HepG2 (cell line): ENCODE measurements around the gene PCIF1. TPM values are rescaled to one million over a fixed set of nuclear protein-coding genes. Genes with fewer than 3 reads are reported as not detected.
A peak's percentile ranks its signal among the peaks of the same experiment; 100 is the strongest.

Experiments used
- CCDC6 ChIP-seq: sonication (generic); formaldehyde crosslinking; IDR thresholded peaks from 2 replicates; pipeline ENCODE4 v1.8.1; 2022; ENCODE audit warnings: mild to moderate bottlenecking, missing genetic modification reagents, moderate library complexity
- ERF ChIP-seq: IDR thresholded peaks from 2 replicates; pipeline ENCODE4 v1.6.1; 2018; ENCODE audit warnings: missing biosample characterization, missing genetic modification reagents
- FOXA1 ChIP-seq, 2 experiments: fragments of 450-650 bp in 1 of 2; sonication (generic) in 1 of 2; formaldehyde crosslinking in 1 of 2; IDR thresholded peaks; 2 replicates each; pipeline versions ENCODE4 v1.4.0 to v1.6.1; 2016 to 2020; ENCODE audit warnings: missing genetic modification reagents in 1 of 2
- GTF2F1 ChIP-seq: fragments of 150-350 bp; IDR thresholded peaks from 2 replicates; pipeline ENCODE4 v1.6.1; 2014; ENCODE audit warnings: low read length
- KDM6A ChIP-seq: IDR thresholded peaks from 2 replicates; pipeline ENCODE4 v1.6.1; 2016; ENCODE audit warnings: low read depth
- KLF11 ChIP-seq: IDR thresholded peaks from 2 replicates; pipeline ENCODE4 v1.6.1; 2016; ENCODE audit warnings: missing compliant biosample characterization
- MED1 ChIP-seq: sonication (generic); formaldehyde crosslinking; IDR thresholded peaks from 2 replicates; pipeline ENCODE4 v1.4.0; 2020; ENCODE audit warnings: missing genetic modification reagents
- NCOR1 ChIP-seq: fragments of 200-600 bp; sonication (generic); IDR thresholded peaks from 2 replicates; pipeline ENCODE4 v1.7.0; 2017; ENCODE audit warnings: antibody characterized with exemption, low read length, borderline replicate concordance
- NR1H2 ChIP-seq: sonication (generic); formaldehyde crosslinking; IDR thresholded peaks from 2 replicates; pipeline ENCODE4 v1.8.1; 2022; ENCODE audit warnings: low read depth, missing genetic modification reagents, borderline replicate concordance
- PAX8 ChIP-seq: sonication (generic); formaldehyde crosslinking; IDR thresholded peaks from 2 replicates; pipeline ENCODE4 v1.8.0; 2022; ENCODE audit warnings: mild to moderate bottlenecking, missing genetic modification reagents, borderline replicate concordance
- PHB2 ChIP-seq: fragments of 450-650 bp; IDR thresholded peaks from 2 replicates; pipeline ENCODE4 v1.6.1; 2018; ENCODE audit not compliant: partially characterized antibody
- PTBP1 ChIP-seq: fragments of 200-400 bp; formaldehyde crosslinking; IDR thresholded peaks from 2 replicates; pipeline ENCODE4 v1.6.1; 2018; ENCODE audit warnings: low read length, low read depth; ENCODE audit not compliant: poor library complexity, severe bottlenecking
- RFXAP ChIP-seq: sonication (generic); formaldehyde crosslinking; IDR thresholded peaks from 2 replicates; pipeline ENCODE4 v1.4.0; 2020; ENCODE audit warnings: missing genetic modification reagents, borderline replicate concordance
- YEATS2 ChIP-seq: sonication (generic); formaldehyde crosslinking; IDR thresholded peaks from 2 replicates; pipeline ENCODE4 v1.4.0; 2020; ENCODE audit warnings: missing genetic modification reagents, borderline replicate concordance
- ZNF235 ChIP-seq: sonication (generic); formaldehyde crosslinking; IDR thresholded peaks from 2 replicates; pipeline ENCODE4 v1.8.1; 2023; ENCODE audit warnings: mild to moderate bottlenecking, missing genetic modification reagents, borderline replicate concordance
- ZNF367 ChIP-seq: sonication (generic); formaldehyde crosslinking; IDR thresholded peaks from 2 replicates; pipeline ENCODE4 v1.4.0; 2020; ENCODE audit warnings: missing genetic modification reagents, borderline replicate concordance
- ZNF44 ChIP-seq: sonication (generic); formaldehyde crosslinking; IDR thresholded peaks from 2 replicates; pipeline ENCODE4 v1.5.1; 2020; ENCODE audit warnings: mild to moderate bottlenecking, missing genetic modification reagents
- ZNF564 ChIP-seq: sonication (generic); formaldehyde crosslinking; IDR thresholded peaks from 2 replicates; pipeline ENCODE4 v1.8.1; 2023; ENCODE audit warnings: mild to moderate bottlenecking, missing genetic modification reagents
- ZNF792 ChIP-seq: IDR thresholded peaks from 2 replicates; pipeline ENCODE4 v1.6.1; 2016
- polyA plus RNA-seq, 8 experiments: library from polyadenylated mRNA; depleted of rRNA in 3 of 8; stranded (reverse) in 7 of 8; unstranded in 1 of 8; fragments of >200 nt; fragmentation: Illumina TruSeq in 4 of 8; extraction: Trizol in 4 of 8; gene quantifications; 2 replicates each; pipeline versions ENCODE4 v1.2.1 to v1.2.3, GENCODE V29; 2011 to 2016; ENCODE audit warnings: low read depth in 4 of 8, missing spikeins in 1 of 8, mixed read lengths in 1 of 8; ENCODE audit not compliant: insufficient read depth in 1 of 8
- total RNA-seq, 5 experiments: library from RNA; depleted of rRNA; stranded (reverse); fragments of >200 nt; fragmentation: Illumina TruSeq; extraction: Trizol; gene quantifications; 2 replicates each; pipeline ENCODE4 v1.2.3, GENCODE V29; 2016; ENCODE audit warnings: low read depth in 1 of 5
- TF ChIP-seq, protein P1 (sequence below): sonication (generic); formaldehyde crosslinking; IDR thresholded peaks from 2 replicates; pipeline ENCODE4 v1.4.0; 2020; ENCODE audit warnings: missing genetic modification reagents
- TF ChIP-seq, protein P2 (sequence below): sonication (generic); formaldehyde crosslinking; IDR thresholded peaks from 2 replicates; pipeline ENCODE4 v1.5.0; 2020; ENCODE audit warnings: missing genetic modification reagents
- TF ChIP-seq, protein P3 (sequence below): sonication (generic); formaldehyde crosslinking; IDR thresholded peaks from 2 replicates; pipeline ENCODE4 v1.4.0; 2020; ENCODE audit warnings: missing genetic modification reagents

PCIF1 gene
- total and polyA plus RNA-seq, 2 of the 13 experiments (the other 11 are each of a cell fraction or from before 2014, with no cell fraction given) = 20.9 to 24.4 TPM

GRCh38 chr20:45909817-45910669 lies 24.4 kb upstream of the PCIF1 start (continued):
- TF ChIP-seq, protein P1, sequence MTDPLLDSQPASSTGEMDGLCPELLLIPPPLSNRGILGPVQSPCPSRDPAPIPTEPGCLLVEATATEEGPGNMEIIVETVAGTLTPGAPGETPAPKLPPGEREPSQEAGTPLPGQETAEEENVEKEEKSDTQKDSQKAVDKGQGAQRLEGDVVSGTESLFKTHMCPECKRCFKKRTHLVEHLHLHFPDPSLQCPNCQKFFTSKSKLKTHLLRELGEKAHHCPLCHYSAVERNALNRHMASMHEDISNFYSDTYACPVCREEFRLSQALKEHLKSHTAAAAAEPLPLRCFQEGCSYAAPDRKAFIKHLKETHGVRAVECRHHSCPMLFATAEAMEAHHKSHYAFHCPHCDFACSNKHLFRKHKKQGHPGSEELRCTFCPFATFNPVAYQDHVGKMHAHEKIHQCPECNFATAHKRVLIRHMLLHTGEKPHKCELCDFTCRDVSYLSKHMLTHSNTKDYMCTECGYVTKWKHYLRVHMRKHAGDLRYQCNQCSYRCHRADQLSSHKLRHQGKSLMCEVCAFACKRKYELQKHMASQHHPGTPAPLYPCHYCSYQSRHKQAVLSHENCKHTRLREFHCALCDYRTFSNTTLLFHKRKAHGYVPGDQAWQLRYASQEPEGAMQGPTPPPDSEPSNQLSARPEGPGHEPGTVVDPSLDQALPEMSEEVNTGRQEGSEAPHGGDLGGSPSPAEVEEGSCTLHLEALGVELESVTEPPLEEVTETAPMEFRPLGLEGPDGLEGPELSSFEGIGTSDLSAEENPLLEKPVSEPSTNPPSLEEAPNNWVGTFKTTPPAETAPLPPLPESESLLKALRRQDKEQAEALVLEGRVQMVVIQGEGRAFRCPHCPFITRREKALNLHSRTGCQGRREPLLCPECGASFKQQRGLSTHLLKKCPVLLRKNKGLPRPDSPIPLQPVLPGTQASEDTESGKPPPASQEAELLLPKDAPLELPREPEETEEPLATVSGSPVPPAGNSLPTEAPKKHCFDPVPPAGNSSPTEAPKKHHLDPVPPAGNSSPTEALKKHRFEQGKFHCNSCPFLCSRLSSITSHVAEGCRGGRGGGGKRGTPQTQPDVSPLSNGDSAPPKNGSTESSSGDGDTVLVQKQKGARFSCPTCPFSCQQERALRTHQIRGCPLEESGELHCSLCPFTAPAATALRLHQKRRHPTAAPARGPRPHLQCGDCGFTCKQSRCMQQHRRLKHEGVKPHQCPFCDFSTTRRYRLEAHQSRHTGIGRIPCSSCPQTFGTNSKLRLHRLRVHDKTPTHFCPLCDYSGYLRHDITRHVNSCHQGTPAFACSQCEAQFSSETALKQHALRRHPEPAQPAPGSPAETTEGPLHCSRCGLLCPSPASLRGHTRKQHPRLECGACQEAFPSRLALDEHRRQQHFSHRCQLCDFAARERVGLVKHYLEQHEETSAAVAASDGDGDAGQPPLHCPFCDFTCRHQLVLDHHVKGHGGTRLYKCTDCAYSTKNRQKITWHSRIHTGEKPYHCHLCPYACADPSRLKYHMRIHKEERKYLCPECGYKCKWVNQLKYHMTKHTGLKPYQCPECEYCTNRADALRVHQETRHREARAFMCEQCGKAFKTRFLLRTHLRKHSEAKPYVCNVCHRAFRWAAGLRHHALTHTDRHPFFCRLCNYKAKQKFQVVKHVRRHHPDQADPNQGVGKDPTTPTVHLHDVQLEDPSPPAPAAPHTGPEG (CRISPR knock-in tag) = 0 out of 2 replicates have a peak, but pooled peaks have one; percentile 57
- TF ChIP-seq YEATS2 (CRISPR knock-in tag) (0 out of 2 replicates have a peak, but pooled peaks have one; percentile 7), PHB2 (no peak), MED1 (CRISPR knock-in tag) (peak; percentile 15; the same call in 1 of the 2 replicates), CCDC6 (CRISPR knock-in tag) (no peak), ZNF367 (CRISPR knock-in tag) (no peak), GTF2F1 (no peak), FOXA1 (IDR thresholded peaks at IDR 0.05) (no peak), FOXA1 (CRISPR knock-in tag; IDR thresholded peaks at IDR 0.05) (0 out of 2 replicates have a peak, but pooled peaks have one; percentile 10), ZNF235 (CRISPR knock-in tag) (no peak), KLF11 (peak; percentile 61; the same call in 1 of the 2 replicates), ZNF44 (CRISPR knock-in tag) (no peak), PTBP1 (no peak), KDM6A (CRISPR knock-in tag) (0 out of 2 replicates have a peak, but pooled peaks have one; percentile 32), RFXAP (CRISPR knock-in tag) (no peak), ERF (CRISPR knock-in tag) (peak; percentile 35; the same call in 1 of the 2 replicates), ZNF564 (no peak), NCOR1 (no peak), PAX8 (CRISPR knock-in tag) (no peak), ZNF792 (CRISPR knock-in tag) (peak; percentile 48; the same call in 1 of the 2 replicates), NR1H2 (CRISPR knock-in tag) (no peak)
- TF ChIP-seq, protein P2, sequence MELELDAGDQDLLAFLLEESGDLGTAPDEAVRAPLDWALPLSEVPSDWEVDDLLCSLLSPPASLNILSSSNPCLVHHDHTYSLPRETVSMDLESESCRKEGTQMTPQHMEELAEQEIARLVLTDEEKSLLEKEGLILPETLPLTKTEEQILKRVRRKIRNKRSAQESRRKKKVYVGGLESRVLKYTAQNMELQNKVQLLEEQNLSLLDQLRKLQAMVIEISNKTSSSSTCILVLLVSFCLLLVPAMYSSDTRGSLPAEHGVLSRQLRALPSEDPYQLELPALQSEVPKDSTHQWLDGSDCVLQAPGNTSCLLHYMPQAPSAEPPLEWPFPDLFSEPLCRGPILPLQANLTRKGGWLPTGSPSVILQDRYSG (CRISPR knock-in tag) = no peak
- TF ChIP-seq, protein P3, sequence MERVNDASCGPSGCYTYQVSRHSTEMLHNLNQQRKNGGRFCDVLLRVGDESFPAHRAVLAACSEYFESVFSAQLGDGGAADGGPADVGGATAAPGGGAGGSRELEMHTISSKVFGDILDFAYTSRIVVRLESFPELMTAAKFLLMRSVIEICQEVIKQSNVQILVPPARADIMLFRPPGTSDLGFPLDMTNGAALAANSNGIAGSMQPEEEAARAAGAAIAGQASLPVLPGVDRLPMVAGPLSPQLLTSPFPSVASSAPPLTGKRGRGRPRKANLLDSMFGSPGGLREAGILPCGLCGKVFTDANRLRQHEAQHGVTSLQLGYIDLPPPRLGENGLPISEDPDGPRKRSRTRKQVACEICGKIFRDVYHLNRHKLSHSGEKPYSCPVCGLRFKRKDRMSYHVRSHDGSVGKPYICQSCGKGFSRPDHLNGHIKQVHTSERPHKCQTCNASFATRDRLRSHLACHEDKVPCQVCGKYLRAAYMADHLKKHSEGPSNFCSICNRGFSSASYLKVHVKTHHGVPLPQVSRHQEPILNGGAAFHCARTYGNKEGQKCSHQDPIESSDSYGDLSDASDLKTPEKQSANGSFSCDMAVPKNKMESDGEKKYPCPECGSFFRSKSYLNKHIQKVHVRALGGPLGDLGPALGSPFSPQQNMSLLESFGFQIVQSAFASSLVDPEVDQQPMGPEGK (CRISPR knock-in tag) = peak; percentile 70; the same call in 1 of the 2 replicates
